Gastroesophageal sphincter (tissue), 4 donors: Measurements from ENCODE around the gene SHPK. TPM values are rescaled to one million over a fixed set of nuclear protein-coding genes. Genes with fewer than 3 reads are reported as not detected.

Experiments
- ATAC-seq: fragments of 150-250 bp; one replicate; pipeline ENCODE4 v1.9.1; 2016; ENCODE audit warnings: mild to moderate bottlenecking, moderate library complexity
- H3K27ac ChIP-seq, 4 donors: fragments of 200-600 bp; sonication (generic) in 3 of 4; 1 replicate in 3 of 4; 2 replicates in 1 of 4; pipeline ENCODE4 v1.5.1; 2016 to 2019
- H3K27me3 ChIP-seq: fragments of 200-600 bp; sonication (generic); one replicate; pipeline ENCODE4 v1.5.1; 2019
- H3K36me3 ChIP-seq, 2 donors: fragments of 200-600 bp; sonication (generic); one replicate each; pipeline ENCODE4 v1.5.1; 2019; ENCODE audit warnings: control low read depth in 1 of 2
- H3K4me1 ChIP-seq, 3 donors: fragments of 200-600 bp; sonication (generic); 1 replicate in 2 of 3; 2 replicates in 1 of 3; pipeline ENCODE4 v1.5.1; 2016 to 2019; ENCODE audit warnings: control low read depth in 2 of 3
- H3K4me3 ChIP-seq, 2 donors: fragments of 200-600 bp; sonication (generic); one replicate each; pipeline ENCODE4 v1.5.1; 2019; ENCODE audit warnings: mild to moderate bottlenecking in 1 of 2, moderate library complexity in 1 of 2
- H3K9me3 ChIP-seq, 3 donors: fragments of 200-600 bp; sonication (generic); one replicate each; pipeline ENCODE4 v1.5.1; 2017 to 2019; ENCODE audit warnings: control low read depth in 2 of 3
- EP300 ChIP-seq: sonication (generic); formaldehyde crosslinking; IDR thresholded peaks from one replicate; pipeline ENCODE4 v1.6.1; 2017; ENCODE audit warnings: antibody characterized with exemption, mild to moderate bottlenecking
- POLR2A ChIP-seq, 2 donors: fragments of 450-650 bp; IDR thresholded peaks; one replicate each; pipeline ENCODE4 v1.6.1; 2017; ENCODE audit warnings: antibody characterized with exemption in 2 of 2, mild to moderate bottlenecking in 2 of 2, moderate library complexity in 1 of 2
- POLR2AphosphoS5 ChIP-seq: sonication (generic); formaldehyde crosslinking; IDR thresholded peaks from one replicate; pipeline ENCODE4 v1.6.1; 2017; ENCODE audit warnings: antibody characterized with exemption
- WGBS, 2 donors: methylation state at CpG; one replicate each; pipeline ENCODE4 v1.1.5; 2018; ENCODE audit warnings: low coverage in 1 of 2; 5-methylcytosine and 5-hydroxymethylcytosine counted together
- total RNA-seq, 4 donors: library from RNA; depleted of rRNA; stranded (reverse); fragments of >200 nt; gene quantifications; one replicate each; pipeline ENCODE4 v1.1.0, GENCODE V29; 2016
- TF ChIP-seq, protein P1 (sequence below), 4 experiments: fragments of 200-600 bp in 2 of 4; fragments of 450-650 bp in 2 of 4; sonication (generic) in 1 of 4; IDR thresholded peaks; one replicate each; pipeline ENCODE4 v1.5.1; 2017 to 2019; ENCODE audit warnings: antibody characterized with exemption in 4 of 4, mild to moderate bottlenecking in 2 of 4, moderate library complexity in 2 of 4

SHPK gene
- total RNA-seq, 4 donors from 2014 or later = 5.9 to 11.1 (median 9.8) TPM

DNA sequence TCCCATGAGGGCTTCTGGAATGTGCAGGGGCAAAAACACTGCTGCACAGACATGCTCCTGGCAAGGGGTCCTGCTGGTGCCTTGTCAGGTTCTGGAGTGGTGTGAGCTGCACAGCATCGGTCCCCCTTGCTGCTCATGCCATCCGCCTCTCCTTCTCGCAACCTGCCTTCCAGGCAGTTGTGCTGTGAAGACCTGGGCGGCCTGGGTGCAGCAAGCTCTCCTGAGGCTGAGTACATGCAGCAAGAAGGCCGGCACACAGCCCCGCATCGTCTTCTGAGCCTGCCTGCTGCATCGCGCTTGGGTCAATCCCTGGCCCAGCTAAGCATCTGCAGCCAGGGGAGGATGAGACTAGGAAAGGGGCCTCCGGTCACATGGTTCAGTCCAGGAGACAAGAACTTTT is 26.4 kb downstream of the SHPK start:
- Histone ChIP-seq H3K9me3 (no peaks in the 10 kb centered on the region), H3K36me3 (peaks cover 0 to 94% of the 10 kb centered on the region in 2 donors), H3K27ac (no peak overlapping the region), H3K27me3 (no peaks in the 10 kb centered on the region), H3K4me3 (no peak overlapping the region), H3K4me1 (no peaks in the 10 kb centered on the region)
- ATAC-seq = no peak
- TF ChIP-seq, protein P1, sequence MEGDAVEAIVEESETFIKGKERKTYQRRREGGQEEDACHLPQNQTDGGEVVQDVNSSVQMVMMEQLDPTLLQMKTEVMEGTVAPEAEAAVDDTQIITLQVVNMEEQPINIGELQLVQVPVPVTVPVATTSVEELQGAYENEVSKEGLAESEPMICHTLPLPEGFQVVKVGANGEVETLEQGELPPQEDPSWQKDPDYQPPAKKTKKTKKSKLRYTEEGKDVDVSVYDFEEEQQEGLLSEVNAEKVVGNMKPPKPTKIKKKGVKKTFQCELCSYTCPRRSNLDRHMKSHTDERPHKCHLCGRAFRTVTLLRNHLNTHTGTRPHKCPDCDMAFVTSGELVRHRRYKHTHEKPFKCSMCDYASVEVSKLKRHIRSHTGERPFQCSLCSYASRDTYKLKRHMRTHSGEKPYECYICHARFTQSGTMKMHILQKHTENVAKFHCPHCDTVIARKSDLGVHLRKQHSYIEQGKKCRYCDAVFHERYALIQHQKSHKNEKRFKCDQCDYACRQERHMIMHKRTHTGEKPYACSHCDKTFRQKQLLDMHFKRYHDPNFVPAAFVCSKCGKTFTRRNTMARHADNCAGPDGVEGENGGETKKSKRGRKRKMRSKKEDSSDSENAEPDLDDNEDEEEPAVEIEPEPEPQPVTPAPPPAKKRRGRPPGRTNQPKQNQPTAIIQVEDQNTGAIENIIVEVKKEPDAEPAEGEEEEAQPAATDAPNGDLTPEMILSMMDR (IDR thresholded peaks at IDR 0.05) = no peak
- TF ChIP-seq EP300 = no peak
- TF ChIP-seq POLR2AphosphoS5 = no peak
- TF ChIP-seq POLR2A (IDR thresholded peaks at IDR 0.05) = no peak
- WGBS, 2 donors = 100% methylated on average over 1 of the region's 10 CpGs; no CpG with 5 or more reads in 1 of the 2 donors

DNA sequence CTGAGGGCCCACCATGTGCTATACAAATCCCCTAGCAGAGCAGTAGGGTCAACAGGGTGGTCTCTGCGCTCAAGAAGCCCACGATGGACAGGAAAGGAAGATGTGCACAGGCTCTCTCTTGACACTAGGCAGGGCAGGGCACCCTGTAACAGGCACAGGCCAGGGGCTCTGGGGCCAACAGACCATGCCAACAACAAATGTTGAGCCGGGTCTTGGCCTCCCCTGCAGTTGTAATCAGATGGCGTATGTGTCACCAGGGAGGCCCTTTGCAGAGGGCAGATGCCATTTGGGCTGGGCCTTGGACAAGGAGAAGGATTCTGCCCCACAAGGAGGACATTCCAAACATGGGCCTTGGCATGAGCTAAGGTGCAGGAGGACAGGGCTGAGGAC is 32.2 kb downstream of the SHPK start:
- WGBS, 2 donors = 90% methylated on average over 3 of the region's 4 CpGs; no CpG with 5 or more reads in 1 of the 2 donors
- H3K4me1 ChIP-seq = no peaks in the 10 kb centered on the region

DNA sequence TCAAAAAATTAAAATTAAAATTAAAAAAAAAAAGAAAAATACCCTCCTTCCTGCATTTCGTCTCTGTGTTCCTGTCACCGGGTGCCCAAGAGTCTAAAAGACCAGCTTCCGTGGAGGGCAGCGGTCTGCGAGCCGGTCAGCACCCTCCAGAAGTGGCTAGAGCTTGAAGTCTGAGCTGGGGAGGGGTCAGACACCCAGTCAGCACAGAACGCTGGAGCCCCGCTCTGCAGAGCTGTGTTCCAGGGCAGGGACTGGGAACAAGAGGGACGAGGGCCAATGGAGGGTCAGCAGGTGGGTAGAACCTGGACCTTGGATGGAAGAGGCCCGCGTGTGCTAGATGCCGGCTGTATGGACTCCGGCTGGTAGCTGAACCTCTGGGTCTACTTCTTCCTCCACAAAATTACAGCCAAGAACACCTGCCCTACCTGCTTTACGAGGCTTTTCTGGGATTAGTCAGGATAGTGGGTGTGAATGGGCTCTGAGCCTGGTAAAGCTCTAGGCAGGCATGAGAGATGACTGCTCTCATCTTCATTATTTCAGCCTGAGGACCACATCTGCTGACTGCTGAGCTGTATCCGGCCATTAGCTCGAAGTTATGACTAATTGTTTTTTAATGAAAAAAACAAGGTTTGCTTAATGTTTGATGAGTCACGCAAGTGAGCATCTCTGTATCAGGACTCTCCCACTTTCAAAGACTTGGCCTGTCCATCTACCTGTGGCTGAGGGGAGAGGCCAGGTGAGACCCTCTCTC is 32.8 kb downstream of the SHPK start:
- TF ChIP-seq POLR2AphosphoS5 = no peak
- TF ChIP-seq EP300 = no peak
- no peak for TF ChIP-seq POLR2A (IDR thresholded peaks at IDR 0.05)
- TF ChIP-seq, protein P1 (IDR thresholded peaks at IDR 0.05) = no peak
- peak; percentile 46 for ATAC-seq
- H3K27ac ChIP-seq = no peak overlapping the region
- WGBS, 2 donors = 87 to 98% methylated on average over 8 to 10 of the region's 17 CpGs
- no peaks in the 10 kb centered on the region for H3K27me3 ChIP-seq
- peaks cover 0 to 34% of the 10 kb centered on the region in 2 donors for H3K36me3 ChIP-seq
- H3K4me1 ChIP-seq = no peaks in the 10 kb centered on the region
- no peak overlapping the region for H3K4me3 ChIP-seq
- no peaks in the 10 kb centered on the region for H3K9me3 ChIP-seq

More for the DNA sequence above, 32.2 kb downstream of the SHPK start:
- Histone ChIP-seq H3K4me3 (no peak overlapping the region), H3K36me3 (peaks cover 0 to 39% of the 10 kb centered on the region in 2 donors), H3K27ac (no peak overlapping the region), H3K9me3 (no peaks in the 10 kb centered on the region), H3K27me3 (no peaks in the 10 kb centered on the region)
- ATAC-seq = peak; percentile 13
- TF ChIP-seq POLR2A (IDR thresholded peaks at IDR 0.05) (no peak), POLR2AphosphoS5 (no peak)

DNA sequence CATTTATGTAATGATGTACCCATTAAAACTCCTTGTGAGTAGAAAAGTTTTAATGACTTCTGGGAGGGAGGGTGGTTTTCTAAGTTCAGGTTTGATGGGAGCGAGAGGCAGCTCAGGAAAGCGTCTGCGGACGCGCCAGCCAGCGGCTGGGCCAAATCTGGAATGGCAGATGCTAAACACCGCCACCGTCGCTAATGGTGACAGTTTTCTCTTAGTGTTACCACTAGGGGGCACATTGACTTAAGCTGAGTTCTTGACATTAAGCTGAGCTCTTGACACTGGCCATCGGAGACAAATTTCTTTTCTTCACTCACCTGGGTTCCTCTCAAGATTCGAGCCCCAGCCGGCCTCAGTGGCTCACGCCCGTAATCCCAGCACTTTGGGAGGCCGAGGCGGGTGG is 33.6 kb downstream of the SHPK start:
- no peaks in the 10 kb centered on the region for H3K9me3 ChIP-seq
- no peak for ATAC-seq
- no peaks in the 10 kb centered on the region for H3K4me1 ChIP-seq
- TF ChIP-seq POLR2AphosphoS5 (no peak), EP300 (no peak), POLR2A (IDR thresholded peaks at IDR 0.05) (no peak)
- TF ChIP-seq, protein P1 (IDR thresholded peaks at IDR 0.05) = peak in 3 of 4 experiments; percentile 18 to 40 (median 21)
- H3K4me3 ChIP-seq = no peak overlapping the region
- H3K36me3 ChIP-seq = peaks cover 0 to 26% of the 10 kb centered on the region in 2 donors
- H3K27me3 ChIP-seq = no peaks in the 10 kb centered on the region
- H3K27ac ChIP-seq = no peak overlapping the region
- 40% methylated on average over 1 of the region's 16 CpGs; no CpG with 5 or more reads in 1 of the 2 donors for whole genome bisulfite sequencing, 2 donors

DNA sequence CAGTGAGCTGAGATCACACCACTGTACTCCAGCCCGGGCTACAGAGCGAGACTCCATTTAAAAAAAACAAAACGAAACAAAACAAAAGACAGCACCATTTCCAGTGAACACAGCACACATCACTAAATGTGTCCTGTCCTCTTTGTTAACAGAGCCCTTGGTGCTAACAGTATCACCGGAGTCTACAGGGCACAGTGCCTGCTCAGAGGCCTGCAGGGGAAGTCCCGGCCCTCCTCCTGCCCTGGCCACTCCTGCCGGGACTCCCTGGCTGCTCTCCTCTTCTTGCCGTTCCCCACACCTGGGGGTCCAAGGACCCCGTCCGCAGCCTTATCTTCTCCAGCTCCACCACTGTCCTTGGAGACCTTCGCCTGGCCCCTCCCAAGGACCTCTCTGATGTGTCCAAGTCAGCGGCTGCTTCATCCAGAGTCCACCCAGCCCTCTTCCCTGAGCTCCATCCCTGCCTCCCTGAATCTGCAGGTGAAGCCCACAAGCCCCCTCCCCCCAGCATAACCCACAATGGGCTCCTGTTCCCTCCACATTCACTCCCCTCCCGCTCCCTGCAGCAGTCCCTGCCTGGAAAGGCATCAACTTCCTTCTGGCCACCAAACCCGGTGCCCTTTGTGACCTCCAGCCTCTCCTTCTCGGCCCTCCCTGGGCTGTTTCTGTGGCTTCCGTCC is 35.4 kb downstream of the SHPK start:
- WGBS, 2 donors = 79 to 83% methylated on average over 10 of the region's 15 CpGs
- no peaks in the 10 kb centered on the region for H3K9me3 ChIP-seq
- TF ChIP-seq EP300 = no peak
- TF ChIP-seq, protein P1 (IDR thresholded peaks at IDR 0.05) = no peak
- TF ChIP-seq POLR2A (IDR thresholded peaks at IDR 0.05) = no peak
- TF ChIP-seq POLR2AphosphoS5 = no peak
- no peaks in the 10 kb centered on the region for H3K4me1 ChIP-seq
- no peak overlapping the region for H3K4me3 ChIP-seq
- no peak for ATAC-seq
- H3K27ac ChIP-seq = no peak overlapping the region
- peaks cover 0 to 20% of the 10 kb centered on the region in 2 donors for H3K36me3 ChIP-seq
- H3K27me3 ChIP-seq = no peaks in the 10 kb centered on the region
